Effector CD8-positive, alpha-beta T cell (primary cell): Measurements from ENCODE around the gene KIAA0825.

ENCODE experiments used
- DNase-seq: peaks from one replicate; lab custom pipeline; 2025; lab: John Stamatoyannopoulos, UW

The KIAA0825 gene

DNA sequence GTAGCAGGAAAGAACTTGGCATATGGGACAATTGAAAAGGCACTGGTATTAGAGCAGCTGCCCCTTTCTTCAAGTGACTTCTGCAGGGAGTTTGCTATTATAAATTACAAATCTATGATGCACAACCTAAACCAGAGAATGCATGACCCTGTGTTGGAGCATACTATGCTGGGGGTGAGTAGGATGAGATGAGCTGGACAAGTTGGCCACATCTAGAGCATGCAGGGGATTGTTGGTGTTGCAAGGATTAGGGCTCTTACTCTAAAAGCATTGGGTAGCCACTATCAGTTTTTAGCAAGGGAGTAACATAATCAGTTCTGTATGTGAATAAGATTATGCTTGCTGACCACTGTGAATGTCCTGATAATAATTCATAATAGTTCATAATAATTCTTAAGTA lies 186.7 kb downstream of the KIAA0825 start:
- no peak for DNase-seq

DNA sequence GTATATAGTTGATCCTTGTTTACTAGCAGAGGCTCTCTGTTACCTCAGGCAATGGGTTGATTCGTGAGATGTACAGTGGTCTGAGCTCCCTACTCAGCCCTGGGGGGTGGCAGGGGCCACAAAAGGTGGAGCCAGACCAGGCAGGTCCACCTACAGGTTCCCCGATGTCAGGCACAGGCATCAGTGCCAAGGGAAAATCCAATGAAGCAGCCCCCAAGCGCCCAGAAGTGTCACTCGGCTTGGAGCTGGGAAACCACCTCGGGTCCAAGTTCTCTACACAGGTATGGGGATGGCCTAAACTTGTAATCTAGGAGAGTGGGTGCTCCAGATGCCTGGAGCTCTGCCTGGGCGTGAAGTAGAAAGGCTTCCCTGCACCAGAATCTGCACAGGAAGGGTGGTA lies 188.8 kb downstream of the KIAA0825 start:
- no peak for DNase-seq

DNA sequence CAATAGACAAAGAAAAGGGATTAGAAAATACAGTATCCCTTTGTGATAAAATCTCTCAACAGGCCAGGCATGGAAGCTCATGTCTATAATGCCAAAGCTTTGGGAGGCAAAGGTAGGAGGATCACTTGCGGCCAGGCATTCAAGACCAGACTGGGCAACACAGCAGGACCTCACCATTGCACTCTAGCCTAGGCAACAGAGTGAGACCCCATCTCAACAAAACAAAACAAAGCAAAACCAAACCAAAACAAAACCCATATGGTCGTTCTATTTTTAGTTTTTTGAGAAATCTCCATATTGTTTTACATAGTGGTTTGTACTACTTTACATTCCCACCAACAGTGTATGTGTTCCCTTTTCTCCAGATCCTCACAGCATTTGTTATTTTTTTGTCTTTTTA lies 193.0 kb downstream of the KIAA0825 start:
- DNase-seq: no peak

DNA sequence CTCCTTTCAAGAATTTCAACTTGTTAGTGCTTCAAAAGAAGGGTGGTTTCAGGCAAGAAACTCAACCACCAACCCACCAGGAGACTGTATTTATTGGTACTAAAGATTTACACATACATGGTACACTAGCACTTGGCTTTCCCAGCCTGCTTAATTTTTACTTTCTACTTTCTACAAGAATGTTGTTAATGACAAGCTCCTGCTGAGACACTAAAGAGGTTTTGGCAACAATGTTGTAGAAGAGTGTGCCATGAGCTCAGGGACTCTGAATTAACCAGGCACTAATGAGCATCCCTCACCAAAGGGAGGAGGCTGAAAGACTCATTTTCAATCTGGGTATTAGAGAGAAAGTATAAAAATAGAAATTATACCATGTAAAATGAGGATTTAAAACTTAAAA lies 195.0 kb downstream of the KIAA0825 start:
- DNase-seq: no peak

DNA sequence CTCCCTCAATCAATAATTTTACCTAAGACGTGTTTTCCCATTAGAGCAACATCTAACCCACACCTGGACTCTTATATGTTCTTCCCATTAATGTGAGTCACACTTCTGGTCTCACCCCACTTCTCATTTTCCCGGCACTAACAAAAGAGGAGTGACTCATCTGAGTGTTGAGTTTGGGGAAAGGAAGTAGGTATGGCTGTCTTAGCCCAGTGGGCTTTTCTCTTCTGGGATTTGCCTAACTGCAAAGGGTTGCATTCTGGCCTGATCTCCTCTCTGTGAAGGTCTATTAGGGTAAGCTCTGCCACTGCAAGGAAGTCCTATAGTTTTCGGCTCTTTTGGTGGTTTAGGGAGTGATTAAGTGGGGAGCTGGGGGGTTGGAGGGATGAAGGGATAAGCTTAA lies 195.6 kb downstream of the KIAA0825 start:
- no peak for DNase-seq

DNA sequence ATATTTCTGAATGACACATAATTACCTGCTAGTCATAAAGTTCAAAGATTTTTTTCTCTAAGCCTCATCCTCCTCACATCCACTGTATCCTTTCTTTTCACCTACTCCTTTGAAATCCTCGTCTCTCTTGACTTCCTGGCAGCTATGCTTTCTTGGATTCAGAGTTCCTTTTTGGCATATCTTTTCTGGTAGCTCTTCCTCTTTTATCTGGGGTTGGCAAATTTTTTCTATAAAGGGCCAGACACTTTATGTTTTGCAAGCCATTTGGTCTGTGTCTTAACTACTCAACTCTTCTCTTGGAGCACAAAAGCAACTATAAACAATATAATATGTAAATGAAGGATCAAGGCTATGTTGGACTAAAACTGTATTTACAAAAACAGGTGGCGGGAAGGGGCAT lies 197.5 kb downstream of the KIAA0825 start:
- DNase-seq: no peak

DNA sequence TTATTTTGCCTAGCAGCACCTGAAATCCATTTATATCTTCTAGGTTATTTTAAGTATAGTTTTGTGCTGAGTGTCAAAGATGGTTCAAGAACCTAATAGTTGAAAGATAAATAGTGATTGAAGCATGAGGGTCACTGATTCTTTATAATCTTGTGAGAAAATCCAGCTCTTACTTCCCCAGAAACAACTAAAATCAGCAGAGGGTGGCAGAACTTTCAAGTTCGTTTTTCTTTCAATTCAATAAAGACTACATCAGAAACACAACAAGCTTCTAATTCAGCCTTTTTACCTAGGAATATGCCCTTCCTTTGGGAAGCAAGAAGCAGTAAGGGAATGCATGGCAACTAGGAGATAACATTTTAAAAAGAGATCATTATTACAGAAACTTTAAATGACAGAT lies 202.6 kb downstream of the KIAA0825 start:
- DNase-seq: no peak

DNA sequence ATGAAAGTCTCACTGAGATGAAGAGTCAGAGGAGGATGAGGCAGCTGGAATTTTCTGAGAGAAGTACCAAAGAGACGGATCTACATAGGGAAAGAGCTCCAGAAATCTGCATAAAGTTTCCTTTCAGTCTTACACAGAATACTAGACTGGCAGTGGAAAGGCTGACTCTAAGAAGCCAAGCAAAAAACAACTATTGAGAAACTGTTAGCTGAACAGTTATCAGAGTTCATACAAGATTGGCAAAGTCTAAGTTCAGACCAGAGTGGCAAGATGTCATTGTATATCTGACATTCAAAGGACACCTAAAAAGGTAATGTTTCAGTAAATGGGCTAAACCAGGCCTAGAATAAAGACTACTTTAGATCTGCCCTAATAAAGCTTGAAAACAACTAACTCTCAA lies 209.0 kb downstream of the KIAA0825 start:
- no peak for DNase-seq

DNA sequence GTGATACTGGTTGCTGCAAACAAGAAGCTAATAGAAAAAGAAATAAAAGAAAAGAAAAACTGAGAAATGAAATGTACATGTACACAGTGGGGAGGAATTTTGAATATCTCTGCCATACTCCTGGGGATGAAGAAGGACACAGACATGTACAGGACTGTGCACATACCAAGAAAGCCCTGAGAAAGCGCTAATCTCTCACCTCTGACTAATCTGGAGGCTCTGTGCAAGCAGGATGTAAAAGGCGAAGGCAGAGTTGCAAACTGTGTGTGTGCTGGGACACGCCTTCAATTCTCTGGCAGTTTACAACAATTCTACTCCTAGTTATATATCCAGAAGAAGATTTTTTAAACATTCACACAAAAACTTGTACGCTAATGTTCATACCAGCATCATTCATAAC lies 211.4 kb downstream of the KIAA0825 start:
- no peak for DNase-seq

DNA sequence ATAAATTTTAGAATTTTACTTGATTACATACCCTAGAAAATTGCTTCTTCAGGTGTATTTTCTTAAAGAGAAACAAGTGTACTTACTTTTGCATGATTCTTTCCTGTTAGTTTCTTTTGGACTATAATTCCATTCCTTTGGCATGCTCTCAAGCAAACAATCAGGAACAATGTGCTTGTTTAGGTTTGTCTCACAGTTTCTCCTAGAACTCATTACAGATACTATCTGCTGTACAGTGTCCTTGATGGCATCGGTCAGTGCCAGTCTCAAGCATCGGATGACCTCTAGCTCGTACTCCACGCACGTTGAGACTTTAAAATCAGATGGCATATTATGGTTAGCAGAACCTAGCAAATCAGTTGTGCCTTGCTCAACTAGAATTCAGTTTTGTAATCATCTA lies 214.9 kb downstream of the KIAA0825 start:
- no peak for DNase-seq

DNA sequence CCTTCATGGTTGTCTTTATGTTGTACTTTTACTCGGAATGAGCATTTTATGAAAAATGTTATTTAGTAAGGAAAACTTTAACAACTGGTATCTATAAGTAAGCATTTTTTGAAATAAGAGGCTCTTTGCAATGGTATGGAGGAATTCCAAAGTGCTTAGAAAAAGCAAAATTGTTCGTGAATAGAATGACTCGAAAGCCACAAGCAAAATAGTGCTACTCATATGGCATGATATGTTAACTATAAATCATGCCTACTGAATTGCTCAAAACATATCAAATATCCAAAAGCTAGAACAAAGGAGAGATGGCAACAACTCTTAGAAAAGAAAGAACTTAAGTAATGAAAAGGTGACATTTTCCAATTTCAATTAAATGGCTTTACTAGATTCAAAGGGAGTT lies 216.3 kb downstream of the KIAA0825 start:
- no peak for DNase-seq

DNA sequence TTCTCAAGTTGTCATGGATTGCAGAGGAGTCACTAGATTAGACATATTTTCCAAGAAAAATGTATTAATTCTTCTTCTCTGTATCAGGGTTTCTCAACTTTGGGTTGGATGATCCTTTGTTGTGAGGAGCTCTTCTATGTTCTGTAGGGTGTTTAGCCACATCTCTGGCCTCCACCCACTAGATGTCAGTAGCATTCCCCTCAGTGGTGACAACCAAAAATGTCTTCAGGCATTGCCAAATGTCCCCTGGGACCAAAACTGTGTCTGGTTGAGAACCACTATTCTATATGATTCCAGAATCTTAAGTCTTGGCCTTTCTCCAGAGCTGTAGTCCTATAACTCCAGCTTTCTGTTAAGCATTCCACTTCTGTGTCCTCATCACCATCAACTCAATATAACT lies 220.9 kb downstream of the KIAA0825 start:
- DNase-seq: no peak

DNA sequence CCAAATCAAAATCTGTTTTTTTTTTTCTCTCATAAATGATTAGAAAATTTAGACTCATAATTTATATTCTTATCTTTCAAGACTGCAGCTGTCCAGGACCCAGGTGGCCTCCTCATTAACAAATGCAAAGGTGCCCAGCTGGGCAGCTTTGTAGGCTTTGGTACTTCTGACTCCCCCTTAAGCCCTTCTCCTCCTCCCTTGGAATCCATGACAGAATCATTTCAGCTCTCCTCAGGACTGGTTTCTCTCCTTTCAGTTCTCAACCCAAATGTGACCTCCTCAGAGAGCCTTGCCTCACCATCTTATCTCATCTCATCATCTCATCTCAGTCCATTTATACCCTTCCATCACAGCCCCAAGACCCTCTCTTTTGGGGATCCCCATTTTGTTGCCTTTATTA lies 221.7 kb downstream of the KIAA0825 start:
- no peak for DNase-seq

DNA sequence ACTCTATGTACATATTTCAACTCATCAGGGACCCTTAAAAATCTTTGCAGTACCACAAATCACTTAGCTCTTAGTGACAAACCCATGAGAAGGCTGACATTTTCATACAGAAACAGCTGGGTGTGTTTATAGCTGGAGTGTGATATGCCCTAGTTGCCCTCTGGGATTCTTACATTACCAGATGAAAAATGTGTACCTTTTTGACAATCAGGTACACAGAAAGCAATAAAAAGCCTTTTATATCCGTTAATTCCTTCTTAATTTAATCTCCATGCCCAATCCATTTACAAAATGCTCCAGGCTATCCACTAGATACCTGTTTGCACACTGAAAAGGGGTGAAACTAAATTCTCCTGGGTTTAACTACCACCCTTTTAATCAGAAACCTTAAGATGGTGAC lies 222.9 kb downstream of the KIAA0825 start:
- no peak for DNase-seq

DNA sequence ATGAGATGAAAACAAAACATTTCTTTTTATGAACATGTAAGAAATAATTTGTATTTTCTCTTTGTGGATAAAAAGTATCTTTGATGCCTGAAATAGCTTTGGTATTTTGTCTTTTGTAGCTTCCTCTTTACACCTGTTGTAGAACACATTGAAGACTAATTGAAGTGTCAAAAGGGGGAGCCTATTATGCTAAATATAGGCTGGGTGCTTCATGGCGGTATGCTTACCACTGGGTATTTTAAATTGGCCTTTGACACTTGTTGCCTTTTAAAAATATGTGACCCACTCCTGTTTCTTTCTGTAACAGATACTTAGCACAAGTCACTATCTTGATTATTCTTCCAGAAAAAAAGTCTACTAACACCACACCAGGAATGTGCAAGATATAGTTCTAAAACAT lies 226.4 kb downstream of the KIAA0825 start:
- no peak for DNase-seq

DNA sequence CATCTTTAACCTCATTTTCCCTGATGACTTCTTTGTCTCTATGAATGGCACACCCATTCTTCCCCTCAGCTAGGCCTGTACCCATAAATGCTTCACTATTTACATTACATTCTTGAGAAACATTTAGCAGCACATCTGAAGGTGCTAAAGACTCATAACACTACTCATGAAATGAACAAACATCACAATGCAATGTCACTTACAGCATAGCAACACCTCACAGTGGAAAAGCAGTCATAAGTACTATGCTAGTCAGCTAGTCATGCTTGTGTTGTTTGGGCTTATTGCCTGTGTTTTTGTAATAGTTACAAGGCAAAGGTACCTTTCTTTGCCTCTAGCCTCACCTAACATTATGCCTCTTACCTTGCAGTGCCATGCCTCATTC lies 228.9 kb downstream of the KIAA0825 start:
- no peak for DNase-seq

DNA sequence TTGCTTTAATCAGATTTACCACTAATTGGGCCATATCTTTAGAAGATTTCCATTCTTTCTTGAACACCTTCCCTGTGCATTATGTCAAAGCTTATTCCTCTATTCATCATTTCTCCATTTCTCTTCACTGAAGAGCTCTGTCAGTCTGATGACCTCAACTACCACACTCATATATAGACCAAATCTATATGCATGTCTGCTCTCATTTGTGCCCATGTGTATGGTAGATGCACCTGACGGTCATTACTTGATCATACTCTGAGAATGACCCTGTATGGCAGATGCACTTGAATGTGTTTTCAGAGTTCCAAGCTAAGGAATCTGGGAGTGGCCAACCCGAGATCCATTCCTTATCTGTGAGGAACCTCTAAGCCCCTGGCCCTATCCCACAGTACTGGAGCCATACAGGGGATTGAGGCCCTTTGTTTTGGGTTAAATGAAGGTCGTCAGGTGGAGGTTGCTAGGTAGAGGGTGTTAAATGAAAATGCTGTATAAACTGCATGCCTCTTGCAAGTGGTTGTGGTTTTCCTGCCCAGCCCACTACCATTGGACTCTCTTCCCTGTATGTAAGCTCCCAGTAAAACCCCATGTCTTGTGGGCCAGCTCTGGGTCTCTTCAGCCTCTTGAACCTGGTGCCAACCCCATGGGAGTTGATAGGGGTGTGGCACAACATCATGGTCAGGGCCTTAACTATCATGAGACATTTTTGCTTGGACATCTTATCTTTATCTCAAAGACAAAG lies 229.5 kb downstream of the KIAA0825 start:
- no peak for DNase-seq

DNA sequence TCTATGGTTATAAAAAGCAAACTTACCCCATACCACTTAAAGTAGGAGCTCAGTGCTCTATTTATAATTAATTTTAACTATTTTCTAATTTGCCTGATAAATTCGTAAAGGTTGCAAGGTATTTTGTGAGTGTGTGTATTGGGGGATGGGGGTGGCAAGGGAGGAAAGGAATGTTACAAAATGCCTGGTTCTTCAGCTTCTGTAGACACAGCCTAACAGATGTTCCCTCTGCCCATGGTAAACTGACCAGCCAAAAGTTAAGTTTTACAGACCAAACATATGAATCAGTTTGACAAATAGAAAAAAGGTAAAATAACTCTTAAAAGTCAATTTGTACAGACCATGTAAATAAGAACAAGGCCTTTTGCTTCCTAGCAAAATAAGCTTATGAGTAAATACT lies 232.6 kb downstream of the KIAA0825 start:
- DNase-seq: no peak

DNA sequence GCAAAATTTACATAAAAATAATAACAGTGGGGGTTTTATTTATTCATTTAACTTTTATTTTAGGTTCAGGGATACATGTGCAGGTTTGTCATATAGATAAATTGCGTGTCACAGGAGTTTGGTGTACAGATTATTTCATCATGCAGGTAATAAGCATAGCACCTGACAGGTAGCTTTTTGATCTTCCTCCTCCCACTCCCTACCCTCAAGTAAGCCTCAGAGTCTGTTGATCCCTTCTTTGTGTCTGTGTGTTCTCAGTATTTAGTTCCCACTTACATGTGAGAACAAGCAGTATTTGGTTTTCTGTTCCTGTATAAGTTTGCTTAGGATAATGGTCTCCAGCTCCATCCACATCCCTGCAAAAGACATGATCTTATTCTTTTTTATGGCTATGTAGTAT lies 240.3 kb downstream of the KIAA0825 start:
- no peak for DNase-seq

DNA sequence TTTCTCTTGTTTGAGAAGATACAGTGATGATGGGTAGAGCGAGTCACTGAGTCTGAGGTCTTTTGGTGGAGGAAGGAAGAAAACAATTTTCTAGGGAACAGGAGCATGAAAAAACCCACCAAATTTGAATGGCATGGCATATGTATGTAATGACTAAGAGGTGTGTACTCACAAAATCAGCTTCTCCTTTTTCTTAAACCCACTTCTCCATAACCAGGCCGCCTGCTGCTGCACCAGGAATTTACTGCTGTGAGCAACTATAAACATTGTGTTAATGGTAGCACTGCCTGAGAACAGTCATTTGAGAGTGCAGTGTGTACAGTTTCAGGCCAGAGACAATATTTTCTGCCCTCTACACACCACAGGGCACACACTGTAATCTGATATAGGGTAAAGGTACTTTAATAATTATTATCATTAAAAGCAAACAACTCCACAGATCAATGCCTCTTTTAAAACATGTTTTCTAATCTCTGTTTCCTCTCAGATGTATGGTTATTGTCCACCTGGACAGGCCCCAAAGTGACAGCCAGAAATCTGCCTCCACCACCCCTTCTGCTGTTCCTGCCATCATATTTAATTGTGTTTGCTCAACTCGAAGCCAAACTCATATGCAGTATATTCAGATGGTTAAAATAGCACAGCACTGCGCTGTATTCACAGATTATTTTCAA lies 241.6 kb downstream of the KIAA0825 start:
- no peak for DNase-seq

DNA sequence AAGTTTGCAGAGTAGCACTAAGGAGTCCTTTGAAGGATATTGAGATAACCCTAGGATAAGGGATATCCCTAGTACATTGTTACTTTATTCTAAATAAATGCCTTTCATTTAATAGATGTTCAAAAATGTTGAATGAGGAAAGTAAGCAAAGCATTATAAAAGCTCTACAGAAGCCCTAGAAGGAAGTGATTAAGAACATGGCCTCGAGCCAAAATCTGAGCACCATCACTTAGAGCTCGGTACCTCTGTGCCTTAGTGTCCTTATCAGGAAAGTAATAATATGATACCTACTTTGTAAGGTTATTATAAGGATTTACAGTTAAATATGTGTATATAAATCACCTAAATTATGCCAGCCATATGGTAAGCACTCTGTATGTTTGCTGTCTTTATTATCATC lies 242.6 kb downstream of the KIAA0825 start:
- no peak for DNase-seq

DNA sequence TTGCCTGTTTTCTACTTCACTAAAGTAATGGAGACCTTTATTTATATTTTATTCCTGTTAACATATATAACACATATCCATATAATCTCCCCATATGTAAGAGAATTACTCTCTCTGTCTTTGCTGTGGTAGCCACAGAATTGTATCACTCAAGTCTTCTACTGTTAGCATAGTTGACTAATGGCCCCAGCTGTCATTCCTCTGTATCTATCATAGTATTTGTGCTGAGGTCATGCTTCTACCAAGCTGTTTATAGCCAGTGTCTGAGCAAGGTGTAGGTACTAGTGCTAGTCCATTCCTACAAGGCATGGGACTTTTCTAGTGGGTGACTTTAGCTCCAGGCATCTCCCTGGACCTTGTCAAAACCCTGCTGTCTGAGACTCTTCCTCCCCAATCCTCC lies 244.1 kb downstream of the KIAA0825 start:
- DNase-seq: no peak

DNA sequence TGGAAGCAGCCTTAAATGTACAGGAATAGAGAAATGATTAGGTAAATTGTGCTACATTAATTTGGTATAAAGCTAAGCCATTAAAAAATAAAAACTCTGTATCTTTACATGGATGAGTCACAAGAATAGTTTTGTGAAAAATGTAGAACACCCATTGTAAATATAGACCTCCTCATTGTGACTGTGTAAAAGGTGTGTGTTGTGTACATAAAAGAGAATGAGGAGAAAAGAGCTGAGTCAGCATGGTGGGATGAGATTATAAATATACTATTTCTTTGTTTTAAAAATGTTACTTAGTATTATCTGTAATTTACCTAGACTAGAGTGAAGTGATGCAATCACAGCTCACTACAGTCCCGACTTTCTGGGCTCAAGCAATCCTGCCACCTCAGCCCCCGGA lies 250.5 kb downstream of the KIAA0825 start:
- no peak for DNase-seq

DNA sequence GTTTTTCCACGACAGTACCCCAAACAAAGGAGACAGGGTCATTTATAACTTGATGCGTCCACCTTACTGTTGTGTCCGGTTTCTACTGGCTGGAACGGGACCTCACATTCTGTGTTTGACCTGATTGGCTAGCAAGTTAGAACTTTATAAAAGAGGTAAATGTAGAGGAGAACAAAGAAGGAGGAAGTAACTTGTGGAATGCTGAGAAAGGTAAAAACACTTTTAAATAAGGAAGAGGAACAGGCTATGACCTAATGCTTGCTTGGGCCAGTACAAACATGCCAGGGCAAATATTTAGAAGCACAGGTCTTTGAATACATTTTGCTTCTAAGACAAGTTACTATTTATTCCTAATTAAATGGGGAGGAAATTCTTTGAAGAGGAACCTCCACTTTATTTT lies 251.6 kb downstream of the KIAA0825 start:
- DNase-seq: no peak
